CD4-positive, alpha-beta memory T cell (primary cell): ENCODE measurements around the gene FAM210A. TPM values are rescaled to one million over a fixed set of nuclear protein-coding genes. Genes with fewer than 3 reads are reported as not detected.
A peak's percentile ranks its signal among the peaks of the same experiment; 100 is the strongest.
"Not testable (repeated sequence)": the region's sequence is repeated elsewhere in the genome, so short reads cannot be mapped to it uniquely, and the experiment has no call there.

Source experiments
- CTCF ChIA-PET: fragments of 350-600 bp; sonication (Branson Sonifier 250); formaldehyde crosslinking; loops from one replicate; lab custom pipeline; 2021; ENCODE audit warnings: inconsistent platforms; ENCODE audit not compliant: partially characterized antibody; lab: Charles Lee
- POLR2A ChIA-PET: fragments of 350-600 bp; sonication (Branson Sonifier 250); formaldehyde crosslinking; loops from one replicate; lab custom pipeline; 2021; ENCODE audit not compliant: partially characterized antibody; lab: Charles Lee
- DNase-seq, 5 donors: peaks; one replicate each; pipeline versions ENCODE4 v3.0.0 to v3.0.0-alpha.2; 2020 to 2022; ENCODE audit warnings: mixed read lengths in 1 of 5
- H3K27ac ChIP-seq: one replicate; pipeline ENCODE4 v1.7.0; 2013; ENCODE audit warnings: low read depth, low read length
- H3K27me3 ChIP-seq: 2 replicates; pipeline ENCODE4 v1.7.0; 2013; ENCODE audit warnings: mild to moderate bottlenecking, low read length, moderate library complexity; ENCODE audit not compliant: insufficient read depth
- H3K36me3 ChIP-seq: 2 replicates; pipeline ENCODE4 v1.7.0; 2013; ENCODE audit warnings: mild to moderate bottlenecking, low read length, moderate library complexity; ENCODE audit not compliant: insufficient read depth
- H3K4me1 ChIP-seq: 2 replicates; pipeline ENCODE4 v1.7.0; 2013; ENCODE audit warnings: mild to moderate bottlenecking, low read length, moderate library complexity; ENCODE audit not compliant: insufficient read depth
- H3K4me3 ChIP-seq, 2 donors: one replicate each; pipeline ENCODE4 v1.7.0; 2013; ENCODE audit warnings: low read length in 2 of 2, mild to moderate bottlenecking in 1 of 2
- H3K9me3 ChIP-seq, 2 donors: one replicate each; pipeline ENCODE4 v1.7.0; 2013; ENCODE audit warnings: low read length in 2 of 2, control low read depth in 1 of 2; ENCODE audit not compliant: control insufficient read depth in 1 of 2
- H3K27ac Mint-ChIP-seq, 7 donors: one replicate each; pipeline ENCODE4 v1.8.0; 2020 to 2021; ENCODE audit warnings: mixed read lengths in 7 of 7, mild to moderate bottlenecking in 6 of 7, inconsistent platforms in 3 of 7, moderate library complexity in 3 of 7
- H3K27me3 Mint-ChIP-seq, 2 donors: one replicate each; pipeline ENCODE4 v1.8.0; 2020 to 2021; ENCODE audit warnings: mixed read lengths in 2 of 2
- H3K36me3 Mint-ChIP-seq, 2 donors: one replicate each; pipeline ENCODE4 v1.8.0; 2020 to 2021; ENCODE audit warnings: mixed read lengths in 2 of 2, inconsistent platforms in 1 of 2, mild to moderate bottlenecking in 1 of 2
- H3K4me1 Mint-ChIP-seq, 4 donors: one replicate each; pipeline ENCODE4 v1.8.0; 2020 to 2021; ENCODE audit warnings: mixed read lengths in 4 of 4, mild to moderate bottlenecking in 1 of 4
- H3K4me3 Mint-ChIP-seq, 8 donors: one replicate each; pipeline ENCODE4 v1.8.0; 2020 to 2021; ENCODE audit warnings: mixed read lengths in 8 of 8, mild to moderate bottlenecking in 7 of 8, moderate library complexity in 6 of 8, inconsistent platforms in 3 of 8
- H3K9me3 Mint-ChIP-seq, 8 donors: one replicate each; pipeline ENCODE4 v1.8.0; 2020 to 2021; ENCODE audit warnings: mixed read lengths in 8 of 8, mild to moderate bottlenecking in 5 of 8, inconsistent platforms in 3 of 8, moderate library complexity in 1 of 8
- intact Hi-C: fragments of 100-400 bp; cut with micrococcal nuclease; formaldehyde crosslinking; loops from one replicate; pipeline ENCODE4 v1.15.1; 2023
- polyA plus RNA-seq, 2 donors: library from polyadenylated mRNA; unstranded; fragments of 300-500 nt; fragmentation: Illumina TruSeq; gene quantifications; one replicate each; pipeline ENCODE4 v1.2.3, GENCODE V29; 2021
- total RNA-seq, 2 experiments: library from RNA; stranded (reverse); gene quantifications; one replicate each; pipeline ENCODE4 v1.2.3, GENCODE V29; 2021

FAM210A gene
- total and polyA plus RNA-seq, 4 experiments from 2014 or later, result 9.4 to 13.7 (median 11.6) TPM

DNA sequence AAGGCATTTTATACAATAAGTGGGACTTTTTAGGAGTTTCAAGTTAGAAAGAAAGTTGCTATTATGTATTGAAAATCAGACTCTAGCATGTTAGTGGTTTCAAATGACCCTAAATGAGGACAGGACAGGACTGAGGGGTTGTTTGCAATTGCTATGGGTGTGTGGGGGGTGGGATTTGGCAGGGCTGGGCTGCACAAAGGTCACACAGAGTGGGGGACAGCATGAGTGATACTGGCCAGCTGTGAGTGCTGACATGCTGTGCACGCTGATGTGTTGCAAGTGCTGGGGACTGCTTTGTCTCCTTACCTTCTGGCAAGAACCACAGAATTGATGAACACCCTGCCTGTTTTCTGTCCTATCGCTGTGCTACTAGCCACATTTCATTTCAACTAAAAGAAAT is 29.9 kb upstream of the FAM210A start:
- Histone ChIP-seq H3K27me3 (no peaks in the 10 kb centered on the region), H3K36me3 (peaks cover 30% of the 10 kb centered on the region), H3K9me3 (no peaks in the 10 kb centered on the region), H3K4me3 (no peak overlapping the region), H3K27ac (no peak overlapping the region), H3K4me1 (no peaks in the 10 kb centered on the region)
- no peaks in the 10 kb centered on the region for H3K27me3 Mint-ChIP-seq
- intact Hi-C loops, result no loop called here
- H3K9me3 Mint-ChIP-seq, result no peaks in the 10 kb centered on the region
- POLR2A ChIA-PET, result no interaction called here
- CTCF ChIA-PET, result no interaction called here
- H3K4me1 Mint-ChIP-seq, result no peaks in the 10 kb centered on the region
- no peak for DNase-seq
- H3K27ac Mint-ChIP-seq, result no peak overlapping the region
- H3K4me3 Mint-ChIP-seq, result no peak overlapping the region
- peaks cover 84 to 92% of the 10 kb centered on the region in 2 donors for H3K36me3 Mint-ChIP-seq

- H3K9me3 Mint-ChIP-seq, DNase-seq, H3K4me1 Mint-ChIP-seq, H3K27ac ChIP-seq, H3K4me3 ChIP-seq, intact Hi-C loops, H3K27me3 Mint-ChIP-seq, H3K4me1 ChIP-seq, H3K27me3 ChIP-seq, H3K4me3 Mint-ChIP-seq, CTCF ChIA-PET, POLR2A ChIA-PET, H3K9me3 ChIP-seq: not testable (repeated sequence)
- H3K36me3 ChIP-seq, result peaks cover 39% of the 10 kb centered on the region
- Mint-ChIP-seq H3K27ac (peak overlapping the region in 2 of 7 donors; percentile 9 to 35), H3K36me3 (peaks cover 83 to 92% of the 10 kb centered on the region in 2 donors)
Measured at GRCh38 chr18:13751599-13751998, 25.2 kb upstream of the FAM210A start.

GRCh38 chr18:13746633-13747032 is 20.3 kb upstream of the FAM210A start:
- intact Hi-C loops, result no loop called here

GRCh38 chr18:13745696-13746095 is 19.3 kb upstream of the FAM210A start:
- no peaks in the 10 kb centered on the region for H3K9me3 ChIP-seq
- ChIA-PET POLR2A (no interaction called here), CTCF (no interaction called here)
- Mint-ChIP-seq H3K9me3 (peaks cover 0 to 5% (median 0%) of the 10 kb centered on the region in 8 donors), H3K36me3 (peaks cover 79 to 81% of the 10 kb centered on the region in 2 donors), H3K27ac (peak overlapping the region in 2 of 7 donors; percentile 14 to 15), H3K4me3 (no peak overlapping the region), H3K27me3 (no peaks in the 10 kb centered on the region), H3K4me1 (peaks cover 0 to 5% (median 3%) of the 10 kb centered on the region in 4 donors)
- no peak for DNase-seq
- H3K27ac ChIP-seq, result no peak overlapping the region
- H3K4me1 ChIP-seq, result no peaks in the 10 kb centered on the region
- intact Hi-C loops, result no loop called here
- H3K4me3 ChIP-seq, result no peak overlapping the region
- H3K36me3 ChIP-seq, result peaks cover 34% of the 10 kb centered on the region
- no peaks in the 10 kb centered on the region for H3K27me3 ChIP-seq

More at GRCh38 chr18:13746633-13747032, 20.3 kb upstream of the FAM210A start:
- H3K27me3 Mint-ChIP-seq, result no peaks in the 10 kb centered on the region
- Histone ChIP-seq H3K36me3 (peaks cover 26% of the 10 kb centered on the region), H3K4me3 (no peak overlapping the region), H3K9me3 (no peaks in the 10 kb centered on the region), H3K27me3 (no peaks in the 10 kb centered on the region), H3K27ac (no peak overlapping the region), H3K4me1 (no peaks in the 10 kb centered on the region)
- no peak overlapping the region for H3K4me3 Mint-ChIP-seq
- no peak overlapping the region for H3K27ac Mint-ChIP-seq
- H3K9me3 Mint-ChIP-seq, result peaks cover 0 to 5% (median 0%) of the 10 kb centered on the region in 8 donors
- peaks cover 79 to 85% of the 10 kb centered on the region in 2 donors for H3K36me3 Mint-ChIP-seq
- DNase-seq, result no peak
- ChIA-PET CTCF (no interaction called here), POLR2A (no interaction called here)
- peaks cover 0 to 5% (median 3%) of the 10 kb centered on the region in 4 donors for H3K4me1 Mint-ChIP-seq

- POLR2A ChIA-PET, result no interaction called here
- peaks cover 0 to 2% (median 0%) of the 10 kb centered on the region in 8 donors for H3K9me3 Mint-ChIP-seq
Measured at GRCh38 chr18:13735681-13736080, 9.3 kb upstream of the FAM210A start.

DNA sequence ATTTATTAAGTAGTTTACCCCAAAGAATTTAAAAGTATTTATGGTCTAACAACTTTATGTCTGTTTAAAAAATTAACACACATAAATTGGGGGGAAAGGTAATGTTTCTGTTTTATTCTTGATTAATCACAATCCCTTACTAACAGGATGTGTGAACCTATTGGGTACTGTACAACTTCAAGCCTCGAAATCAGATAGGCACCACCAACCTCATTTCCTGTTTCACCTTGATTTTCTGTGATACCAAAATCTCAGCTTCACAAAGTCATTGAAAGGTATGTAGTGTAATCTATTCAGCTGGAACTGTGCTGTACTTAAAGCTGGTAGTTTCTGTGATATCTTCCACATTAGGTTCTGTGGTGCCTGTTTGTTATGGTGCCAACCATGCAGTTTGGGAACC is 4.1 kb upstream of the FAM210A start:
- H3K27ac Mint-ChIP-seq, result peak overlapping the region in 6 of 7 donors; percentile 30 to 87 (median 78)
- H3K27ac ChIP-seq, result no peak overlapping the region
- H3K4me3 ChIP-seq, result no peak overlapping the region
- H3K4me1 Mint-ChIP-seq, result peaks cover 36 to 55% (median 42%) of the 10 kb centered on the region in 4 donors
- H3K36me3 Mint-ChIP-seq, result peaks cover 20 to 53% of the 10 kb centered on the region in 2 donors
- peaks cover 41% of the 10 kb centered on the region for H3K4me1 ChIP-seq
- ChIA-PET CTCF (interaction anchor here (1.2 kb wide), 1 partner anchor 514 kb away, joined by 5 read pairs; no protein-coding TSS in a partner anchor), POLR2A (no interaction called here)
- intact Hi-C loops, result no loop called here
- peak in 4 of 5 donors; percentile 23 to 47 (median 32) for DNase-seq
- H3K9me3 Mint-ChIP-seq, result peaks cover 0 to 2% (median 0%) of the 10 kb centered on the region in 8 donors
- peaks cover 17% of the 10 kb centered on the region for H3K36me3 ChIP-seq
- no peaks in the 10 kb centered on the region for H3K27me3 ChIP-seq
- no peaks in the 10 kb centered on the region for H3K9me3 ChIP-seq
- peak overlapping the region in 4 of 8 donors; percentile 31 to 51 (median 46) for H3K4me3 Mint-ChIP-seq
- H3K27me3 Mint-ChIP-seq, result no peaks in the 10 kb centered on the region

More at GRCh38 chr18:13735681-13736080, 9.3 kb upstream of the FAM210A start:
- peaks cover 2% of the 10 kb centered on the region for H3K4me1 ChIP-seq
- intact Hi-C loops, result no loop called here
- CTCF ChIA-PET, result interaction anchor here (5.0 kb wide), 1 partner anchor 519 kb away, joined by 13 read pairs; no protein-coding TSS in a partner anchor
- H3K36me3 Mint-ChIP-seq, result peaks cover 60 to 71% of the 10 kb centered on the region in 2 donors
- no peaks in the 10 kb centered on the region for H3K27me3 ChIP-seq
- H3K4me3 ChIP-seq, result no peak overlapping the region
- no peak overlapping the region for H3K27ac ChIP-seq
- no peaks in the 10 kb centered on the region for H3K27me3 Mint-ChIP-seq
- H3K9me3 ChIP-seq, result no peaks in the 10 kb centered on the region
- H3K36me3 ChIP-seq, result peaks cover 62% of the 10 kb centered on the region
- peaks cover 8 to 13% (median 10%) of the 10 kb centered on the region in 4 donors for H3K4me1 Mint-ChIP-seq
- DNase-seq, result no peak
- no peak overlapping the region for H3K4me3 Mint-ChIP-seq
- peak overlapping the region in 2 of 7 donors; percentile 19 to 35 for H3K27ac Mint-ChIP-seq

DNA sequence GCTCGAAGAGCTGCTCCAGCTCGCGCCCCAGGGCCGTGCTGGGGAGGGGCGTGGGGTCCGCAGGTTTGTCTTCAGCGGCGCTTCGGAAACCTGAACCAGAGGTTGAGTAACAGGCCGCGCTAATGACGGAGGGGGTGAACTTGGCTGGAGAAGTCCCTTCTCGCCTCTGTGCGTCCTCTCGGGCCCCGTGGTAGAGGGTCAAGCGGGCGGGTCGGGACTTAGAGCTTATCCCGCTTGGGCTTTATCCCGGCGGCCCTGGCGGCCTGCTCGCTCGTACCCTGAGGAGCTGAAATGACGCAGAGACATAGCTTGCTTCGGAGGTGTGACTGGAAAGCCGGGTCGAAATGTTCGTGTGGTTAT is 594 bp upstream of the FAM210A start:
- intact Hi-C loops, result loop anchor here (1.0 to 5.0 kb wide), 9 partner anchors 118 to 1025 kb away; partner anchors contain the start of genes CEP192, CEP76, PSMG2 and PTPN2
- H3K27ac ChIP-seq, result peak overlapping the region; percentile 96
- CTCF ChIA-PET, result interaction anchor here (1.1 to 2.0 kb wide), 3 partner anchors 12 to 510 kb away, joined by 3 to 12 read pairs (median 3); no protein-coding TSS in a partner anchor
- peaks cover 45 to 71% (median 54%) of the 10 kb centered on the region in 4 donors for H3K4me1 Mint-ChIP-seq
- H3K27ac Mint-ChIP-seq, result peak overlapping the region; percentile 85 to 98 (median 97)
- peaks cover 14 to 32% of the 10 kb centered on the region in 2 donors for H3K36me3 Mint-ChIP-seq
- POLR2A ChIA-PET, result interaction anchor here (0.8 to 2.6 kb wide), 7 partner anchors 23 to 1350 kb away, joined by 3 to 13 read pairs (median 4); partner anchors contain the start of genes AFG3L2 and CEP192
- no peaks in the 10 kb centered on the region for H3K27me3 Mint-ChIP-seq
- no peaks in the 10 kb centered on the region for H3K27me3 ChIP-seq
- peak overlapping the region; percentile 76 to 78 for H3K4me3 ChIP-seq
- H3K4me3 Mint-ChIP-seq, result peak overlapping the region; percentile 87 to 97 (median 92)
- peak in 2 of 5 donors; percentile 44 to 51 for DNase-seq
- peaks cover 49% of the 10 kb centered on the region for H3K4me1 ChIP-seq
- H3K36me3 ChIP-seq, result peaks cover 5% of the 10 kb centered on the region
- peaks cover 0 to 2% (median 0%) of the 10 kb centered on the region in 8 donors for H3K9me3 Mint-ChIP-seq
- H3K9me3 ChIP-seq, result no peaks in the 10 kb centered on the region
